Measurements from ENCODE around the gene RBM6. TPM values are rescaled to one million over a fixed set of nuclear protein-coding genes. Genes with fewer than 3 reads are reported as not detected.

Gene RBM6
- polyA plus RNA-seq, 1 of the 3 experiments (the other 2 are of a cell fraction) = 67.4 TPM

DNA sequence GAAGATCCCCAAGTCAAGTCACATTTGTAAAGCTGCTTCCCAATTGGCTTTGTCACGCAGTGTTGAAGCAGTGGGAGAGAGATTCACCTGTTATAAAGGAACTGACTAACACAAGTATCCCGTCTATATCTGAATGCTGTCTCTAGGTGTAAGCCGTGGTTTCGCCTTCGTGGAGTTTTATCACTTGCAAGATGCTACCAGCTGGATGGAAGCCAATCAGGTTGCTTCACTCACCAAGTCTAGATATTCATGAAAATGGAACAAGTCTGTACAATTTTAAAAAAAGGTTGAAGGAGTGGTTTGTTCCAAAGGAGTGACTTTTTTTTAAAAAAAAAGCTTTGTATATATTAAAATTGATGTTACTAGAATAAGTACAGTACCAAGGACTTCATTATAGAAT is 160.4 kb downstream of the RBM6 start:
- H3K27me3 ChIP-seq (ENCODE audit: insufficient read depth) = no peaks in the 10 kb centered on the region
- no peak overlapping the region for H2AFZ ChIP-seq (ENCODE audit: low read depth)
- H3K9me2 ChIP-seq = no peaks in the 10 kb centered on the region
- no peaks in the 10 kb centered on the region for H3K9me3 ChIP-seq
- H3K4me2 ChIP-seq = no peak overlapping the region
- H3F3A ChIP-seq (replicated peaks; ENCODE audit: insufficient read depth) = peaks cover 34% of the 10 kb centered on the region
- no peak for TF ChIP-seq TAF1 (IDR thresholded peaks at IDR 0.05; ENCODE audit: borderline replicate concordance, low read depth, low read length)
- no peak for TF ChIP-seq GABPA (IDR thresholded peaks at IDR 0.05; ENCODE audit: low read depth)
- no peak for TF ChIP-seq USF2 (IDR thresholded peaks at IDR 0.05; ENCODE audit: borderline replicate concordance, low read depth, low read length)
- no peak for TF ChIP-seq ZBTB33 (IDR thresholded peaks at IDR 0.05; ENCODE audit: borderline replicate concordance, low read depth)
- no peak for TF ChIP-seq RXRA (IDR thresholded peaks at IDR 0.05; ENCODE audit: borderline replicate concordance, low read depth)
- no peak for TF ChIP-seq FOXJ3 (CRISPR knock-in tag; IDR thresholded peaks at IDR 0.05)
- no peak for TF ChIP-seq RCOR1 (IDR thresholded peaks at IDR 0.05; ENCODE audit: low read length)
- TF ChIP-seq, protein P1, sequence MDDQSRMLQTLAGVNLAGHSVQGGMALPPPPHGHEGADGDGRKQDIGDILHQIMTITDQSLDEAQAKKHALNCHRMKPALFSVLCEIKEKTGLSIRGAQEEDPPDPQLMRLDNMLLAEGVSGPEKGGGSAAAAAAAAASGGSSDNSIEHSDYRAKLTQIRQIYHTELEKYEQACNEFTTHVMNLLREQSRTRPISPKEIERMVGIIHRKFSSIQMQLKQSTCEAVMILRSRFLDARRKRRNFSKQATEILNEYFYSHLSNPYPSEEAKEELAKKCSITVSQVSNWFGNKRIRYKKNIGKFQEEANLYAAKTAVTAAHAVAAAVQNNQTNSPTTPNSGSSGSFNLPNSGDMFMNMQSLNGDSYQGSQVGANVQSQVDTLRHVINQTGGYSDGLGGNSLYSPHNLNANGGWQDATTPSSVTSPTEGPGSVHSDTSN (IDR thresholded peaks at IDR 0.05) = no peak
- TF ChIP-seq ELF1 (IDR thresholded peaks at IDR 0.05) = no peak
- no peak overlapping the region for H3K9ac ChIP-seq
- ChIA-PET CTCF (interaction anchor here (1.0 to 2.1 kb wide), 5 partner anchors 11 to 23 kb away, joined by 3 to 6 read pairs (median 4); partner anchors contain the start of gene RBM5), POLR2A (no interaction called here)
- DNase-seq = no peak
- 98% methylated on average over 5 of the region's 5 CpGs for WGBS (ENCODE audit: low lambda C conversion rate)
- peak overlapping the region in 1 of 2 experiments; percentile 23; a peak in 1 of 4 replicates for H3K27ac ChIP-seq (ENCODE audit: low read depth in 2 of 2, low read length in 1 of 2)
- peaks cover 85 to 95% of the 10 kb centered on the region in 2 experiments for H3K36me3 ChIP-seq (replicated peaks in 1 of 2; ENCODE audit: control insufficient read depth in 1 of 2, insufficient read depth in 2 of 2, low read length in 1 of 2)
- no peak overlapping the region for H3K4me3 ChIP-seq (ENCODE audit: low read depth in 2 of 2, low read length in 1 of 2)
- H3K79me2 ChIP-seq (ENCODE audit: insufficient read depth) = peaks cover 46% of the 10 kb centered on the region
- H4K20me1 ChIP-seq (ENCODE audit: insufficient read depth) = peaks cover 47% of the 10 kb centered on the region
- peaks cover 0 to 7% of the 10 kb centered on the region in 2 experiments; a peak in 1 of 4 replicates for H3K4me1 ChIP-seq (ENCODE audit: control insufficient read depth in 1 of 2, insufficient read depth in 2 of 2, low read depth in 1 of 2, low read length in 1 of 2)

- peaks cover 82 to 88% of the 10 kb centered on the region in 2 experiments for H3K36me3 ChIP-seq (replicated peaks in 1 of 2; ENCODE audit: control insufficient read depth in 1 of 2, insufficient read depth in 2 of 2, low read length in 1 of 2)
- WGBS (ENCODE audit: low lambda C conversion rate) = 81% methylated on average over 4 of the region's 4 CpGs
- TF ChIP-seq TAF1 (IDR thresholded peaks at IDR 0.05; ENCODE audit: borderline replicate concordance, low read depth, low read length) (no peak), POLR2AphosphoS5 (IDR thresholded peaks at IDR 0.05; ENCODE audit: low read depth, low read length) (no peak), EP300 (IDR thresholded peaks at IDR 0.05; ENCODE audit: borderline replicate concordance in 1 of 2, low read depth in 1 of 2, low read length in 1 of 2) (no peak), USF2 (IDR thresholded peaks at IDR 0.05; ENCODE audit: borderline replicate concordance, low read depth, low read length) (no peak), MEF2A (IDR thresholded peaks at IDR 0.05; ENCODE audit: borderline replicate concordance, low read depth) (no peak)
- TF ChIP-seq, protein P2, sequence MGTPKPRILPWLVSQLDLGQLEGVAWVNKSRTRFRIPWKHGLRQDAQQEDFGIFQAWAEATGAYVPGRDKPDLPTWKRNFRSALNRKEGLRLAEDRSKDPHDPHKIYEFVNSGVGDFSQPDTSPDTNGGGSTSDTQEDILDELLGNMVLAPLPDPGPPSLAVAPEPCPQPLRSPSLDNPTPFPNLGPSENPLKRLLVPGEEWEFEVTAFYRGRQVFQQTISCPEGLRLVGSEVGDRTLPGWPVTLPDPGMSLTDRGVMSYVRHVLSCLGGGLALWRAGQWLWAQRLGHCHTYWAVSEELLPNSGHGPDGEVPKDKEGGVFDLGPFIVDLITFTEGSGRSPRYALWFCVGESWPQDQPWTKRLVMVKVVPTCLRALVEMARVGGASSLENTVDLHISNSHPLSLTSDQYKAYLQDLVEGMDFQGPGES (IDR thresholded peaks at IDR 0.05; ENCODE audit: low read depth, low read length) = no peak
- H3K27me3 ChIP-seq (ENCODE audit: insufficient read depth) = no peaks in the 10 kb centered on the region
- ChIA-PET POLR2A (interaction anchor here (1.0 kb wide), 1 partner anchor 12 kb away, joined by 3 read pairs; the partner anchor contains the start of gene RBM5), CTCF (interaction anchor here (0.6 to 2.1 kb wide), 8 partner anchors 12 to 1334 kb away, joined by 3 to 6 read pairs (median 4); partner anchors contain the start of gene RBM5)
- H4K20me1 ChIP-seq (ENCODE audit: insufficient read depth) = peaks cover 44% of the 10 kb centered on the region
- H3K9me2 ChIP-seq = no peaks in the 10 kb centered on the region
- no peak overlapping the region for H3K9ac ChIP-seq
- peak overlapping the region in 1 of 2 experiments; percentile 23; a peak in 1 of 4 replicates for H3K27ac ChIP-seq (ENCODE audit: low read depth in 2 of 2, low read length in 1 of 2)
- peaks cover 40% of the 10 kb centered on the region for H3K79me2 ChIP-seq (ENCODE audit: insufficient read depth)
- no peaks in the 10 kb centered on the region for H3K9me3 ChIP-seq
- peaks cover 0 to 7% of the 10 kb centered on the region in 2 experiments; a peak in 1 of 4 replicates for H3K4me1 ChIP-seq (ENCODE audit: control insufficient read depth in 1 of 2, insufficient read depth in 2 of 2, low read depth in 1 of 2, low read length in 1 of 2)
- peaks cover 33% of the 10 kb centered on the region for H3F3A ChIP-seq (replicated peaks; ENCODE audit: insufficient read depth)
- H3K4me2 ChIP-seq = no peak overlapping the region
- no peak overlapping the region for H2AFZ ChIP-seq (ENCODE audit: low read depth)
- H3K4me3 ChIP-seq (ENCODE audit: low read depth in 2 of 2, low read length in 1 of 2) = no peak overlapping the region
- DNase-seq = no peak
These were observed 161.3 kb downstream of the RBM6 start for GRCh38 chr3:50100956-50101845.
